H9 (cell line): Measurements from ENCODE around the gene SLC48A1. TPM values are rescaled to one million over a fixed set of nuclear protein-coding genes. Genes with fewer than 3 reads are reported as not detected.

Source experiments
- DNase-seq: peaks from one replicate; pipeline ENCODE4 v3.0.0-alpha.2; 2017
- H2AFZ ChIP-seq: one replicate; pipeline ENCODE4 v1.6.1; 2013; ENCODE audit warnings: mild to moderate bottlenecking, low read length, control low read depth, moderate library complexity
- H2AK5ac ChIP-seq: 2 replicates; pipeline ENCODE4 v1.6.1; 2013; ENCODE audit warnings: low read length, control low read depth, mixed read lengths; ENCODE audit not compliant: insufficient read length
- H2BK120ac ChIP-seq: one replicate; pipeline ENCODE4 v1.6.1; 2013; ENCODE audit warnings: low read depth, mild to moderate bottlenecking, low read length, control low read depth, inconsistent platforms; ENCODE audit not compliant: poor library complexity, severe bottlenecking
- H2BK12ac ChIP-seq: 2 replicates; pipeline ENCODE4 v1.6.1; 2013; ENCODE audit warnings: low read length, control low read depth, mixed read lengths, low read depth; ENCODE audit not compliant: insufficient read length
- H2BK15ac ChIP-seq: 2 replicates; pipeline ENCODE4 v1.6.1; 2013; ENCODE audit warnings: low read depth, low read length, control low read depth
- H2BK20ac ChIP-seq: one replicate; pipeline ENCODE4 v1.6.1; 2013; ENCODE audit warnings: low read depth, mild to moderate bottlenecking, low read length, control low read depth, inconsistent platforms; ENCODE audit not compliant: poor library complexity, severe bottlenecking
- H2BK5ac ChIP-seq: 2 replicates; pipeline ENCODE4 v1.6.1; 2013; ENCODE audit warnings: low read length, control low read depth, mixed read lengths; ENCODE audit not compliant: insufficient read length
- H3K14ac ChIP-seq: 2 replicates; pipeline ENCODE4 v1.6.1; 2013; ENCODE audit warnings: low read length, control low read depth; ENCODE audit not compliant: insufficient read depth
- H3K18ac ChIP-seq: 2 replicates; pipeline ENCODE4 v1.6.1; 2013; ENCODE audit warnings: low read depth, mild to moderate bottlenecking, mixed read lengths, low read length, control low read depth; ENCODE audit not compliant: insufficient read length
- H3K23ac ChIP-seq: 2 replicates; pipeline ENCODE4 v1.6.1; 2013; ENCODE audit warnings: low read length, control low read depth, mixed read lengths, low read depth; ENCODE audit not compliant: insufficient read length
- H3K23me2 ChIP-seq: 2 replicates; pipeline ENCODE4 v1.6.1; 2013; ENCODE audit warnings: low read depth, mild to moderate bottlenecking, mixed read lengths, low read length, control low read depth; ENCODE audit not compliant: insufficient read length, poor library complexity, severe bottlenecking
- H3K27ac ChIP-seq: 2 replicates; pipeline ENCODE4 v1.5.1; 2013; ENCODE audit warnings: low read length, control low read depth, mixed read lengths, low read depth; ENCODE audit not compliant: insufficient read length
- H3K27me3 ChIP-seq: 2 replicates; pipeline ENCODE4 v1.6.1; 2013; ENCODE audit warnings: low read length, control low read depth, inconsistent platforms; ENCODE audit not compliant: insufficient read depth
- H3K4ac ChIP-seq: 2 replicates; pipeline ENCODE4 v1.6.1; 2013; ENCODE audit warnings: low read depth, mild to moderate bottlenecking, control low read depth, inconsistent platforms, low read length, moderate library complexity
- H3K4me1 ChIP-seq: 2 replicates; pipeline ENCODE4 v1.6.1; 2013; ENCODE audit warnings: low read length, control low read depth, inconsistent platforms; ENCODE audit not compliant: insufficient read depth
- H3K4me2 ChIP-seq: 2 replicates; pipeline ENCODE4 v1.6.1; 2013; ENCODE audit warnings: low read length, control low read depth, mixed read lengths; ENCODE audit not compliant: insufficient read length, insufficient read depth
- H3K56ac ChIP-seq: 2 replicates; pipeline ENCODE4 v1.6.1; 2013; ENCODE audit warnings: low read depth, mild to moderate bottlenecking, mixed read lengths, low read length, control low read depth; ENCODE audit not compliant: insufficient read length
- H3K79me1 ChIP-seq: 2 replicates; pipeline ENCODE4 v1.6.1; 2013; ENCODE audit warnings: low read depth, mild to moderate bottlenecking, moderate library complexity, low read length, control low read depth, inconsistent platforms; ENCODE audit not compliant: insufficient read depth, poor library complexity, severe bottlenecking
- H3K79me2 ChIP-seq: 2 replicates; pipeline ENCODE4 v1.6.1; 2013; ENCODE audit warnings: low read length, control low read depth, inconsistent platforms; ENCODE audit not compliant: insufficient read depth
- H3K9ac ChIP-seq: 2 replicates; pipeline ENCODE4 v1.6.1; 2013; ENCODE audit warnings: low read length, control low read depth, mixed read lengths; ENCODE audit not compliant: insufficient read length; ENCODE audit errors: extremely low read depth
- H3K9me3 ChIP-seq: one replicate; pipeline ENCODE4 v1.6.1; 2013; ENCODE audit warnings: low read depth, low read length, inconsistent platforms; ENCODE audit not compliant: control insufficient read depth
- H3T11ph ChIP-seq: one replicate; pipeline ENCODE4 v1.6.1; 2013; ENCODE audit warnings: mild to moderate bottlenecking, low read length, control low read depth, inconsistent platforms
- H4K20me1 ChIP-seq: one replicate; pipeline ENCODE4 v1.6.1; 2013; ENCODE audit not compliant: control insufficient read depth, insufficient read length, insufficient read depth
- H4K5ac ChIP-seq: 2 replicates; pipeline ENCODE4 v1.6.1; 2013; ENCODE audit warnings: low read depth, mild to moderate bottlenecking, mixed read lengths, low read length, control low read depth; ENCODE audit not compliant: insufficient read length
- H4K8ac ChIP-seq: replicated peaks from 2 replicates; pipeline ENCODE4 v1.6.1; 2013; ENCODE audit warnings: low read length, control low read depth, mixed read lengths, low read depth; ENCODE audit not compliant: insufficient read length
- H4K91ac ChIP-seq: 2 replicates; pipeline ENCODE4 v1.6.1; 2013; ENCODE audit warnings: low read depth, mild to moderate bottlenecking, moderate library complexity, mixed read lengths, low read length, control low read depth; ENCODE audit not compliant: insufficient read length
- H3K27ac Mint-ChIP-seq, 3 experiments: 2 replicates in 2 of 3; 3 replicates in 1 of 3; pipeline ENCODE4 v1.8.0; 2020 to 2021; ENCODE audit warnings: mixed read lengths in 3 of 3, mild to moderate bottlenecking in 1 of 3, moderate library complexity in 1 of 3
- H3K27me3 Mint-ChIP-seq: 2 replicates; pipeline ENCODE4 v1.8.0; 2021; ENCODE audit warnings: low read depth, mild to moderate bottlenecking, moderate library complexity, mixed read lengths
- H3K36me3 Mint-ChIP-seq, 3 experiments: 2 replicates in 2 of 3; 3 replicates in 1 of 3; pipeline ENCODE4 v1.8.0; 2020 to 2021; ENCODE audit warnings: low read depth in 3 of 3, mixed read lengths in 3 of 3; ENCODE audit not compliant: insufficient read depth in 1 of 3
- H3K4me1 Mint-ChIP-seq, 2 experiments: 2 replicates each; pipeline ENCODE4 v1.8.0; 2020; ENCODE audit warnings: mixed read lengths in 2 of 2
- H3K4me3 Mint-ChIP-seq, 2 experiments: 2 replicates in 1 of 2; 3 replicates in 1 of 2; pipeline ENCODE4 v1.8.0; 2020 to 2021; ENCODE audit warnings: mild to moderate bottlenecking in 2 of 2, mixed read lengths in 2 of 2, moderate library complexity in 1 of 2
- H3K9me3 Mint-ChIP-seq, 2 experiments: 2 replicates in 1 of 2; 3 replicates in 1 of 2; pipeline ENCODE4 v1.8.0; 2020; ENCODE audit warnings: mild to moderate bottlenecking in 2 of 2, mixed read lengths in 2 of 2, moderate library complexity in 1 of 2
- CTCF ChIP-seq: fragments of 200-600 bp; sonication (generic); conservative IDR thresholded peaks from 3 replicates; pipeline ENCODE4 v1.8.0; 2021; ENCODE audit warnings: antibody characterized with exemption, mild to moderate bottlenecking
- WGBS: extraction: QIAGEN DNeasy Blood & Tissue Kit; methylation state at CpG from one replicate; pipeline ENCODE4 v1.1.7; 2013; ENCODE audit warnings: missing lambda C conversion rate, low lambda C conversion rate, mixed read lengths; ENCODE audit not compliant: insufficient read length; ENCODE audit errors: extremely low coverage; 5-methylcytosine and 5-hydroxymethylcytosine counted together
- total RNA-seq: library from RNA; stranded (reverse); gene quantifications from 2 replicates; pipeline ENCODE4 v1.2.1, GENCODE V29; 2021

SLC48A1 gene
- total RNA-seq, 1 experiment from 2014 or later: 10.6 TPM

GRCh38 chr12:47789712-47790489 lies 16.9 kb downstream of the SLC48A1 start:
- H2AFZ ChIP-seq: no peak overlapping the region
- no peak overlapping the region for H4K8ac ChIP-seq
- H3K18ac ChIP-seq: no peak overlapping the region
- no peak overlapping the region for H3K4ac ChIP-seq
- no peak overlapping the region for H2BK15ac ChIP-seq
- Mint-ChIP-seq H3K36me3 (peaks cover 44 to 84% (median 81%) of the 10 kb centered on the region in 3 experiments; a peak in 6 of 7 replicates), H3K4me1 (no peaks in the 10 kb centered on the region), H3K4me3 (no peak overlapping the region), H3K27me3 (no peaks in the 10 kb centered on the region), H3K27ac (peak overlapping the region in 1 of 3 experiments; percentile 34; a peak in 1 of 7 replicates), H3K9me3 (no peaks in the 10 kb centered on the region)
- no peak overlapping the region for H4K91ac ChIP-seq
- no peak for DNase-seq
- no peaks in the 10 kb centered on the region for H3K79me1 ChIP-seq
- no peak overlapping the region for H3K56ac ChIP-seq
- no peak overlapping the region for H3K9ac ChIP-seq
- H2BK5ac ChIP-seq: no peak overlapping the region
- no peaks in the 10 kb centered on the region for H3K23me2 ChIP-seq
- H3T11ph ChIP-seq: no peak overlapping the region
- H4K5ac ChIP-seq: no peak overlapping the region
- H2BK120ac ChIP-seq: no peak overlapping the region
- TF ChIP-seq CTCF: no peak
- H3K23ac ChIP-seq: no peak overlapping the region
- H2AK5ac ChIP-seq: no peak overlapping the region
- H3K4me2 ChIP-seq: no peak overlapping the region
- H4K20me1 ChIP-seq: no peaks in the 10 kb centered on the region
- H3K14ac ChIP-seq: no peak overlapping the region
- H3K9me3 ChIP-seq: no peaks in the 10 kb centered on the region
- no peaks in the 10 kb centered on the region for H3K79me2 ChIP-seq
- H2BK20ac ChIP-seq: no peak overlapping the region
- H2BK12ac ChIP-seq: no peak overlapping the region
- no CpG with 5 or more reads among the region's 22 CpGs for WGBS
- H3K27me3 ChIP-seq: no peaks in the 10 kb centered on the region
- no peaks in the 10 kb centered on the region for H3K4me1 ChIP-seq
- H3K27ac ChIP-seq: no peak overlapping the region
